Measurements from ENCODE around the gene STRA6. TPM values are rescaled to one million over a fixed set of nuclear protein-coding genes. Genes with fewer than 3 reads are reported as not detected.

Gene STRA6
- total and polyA plus RNA-seq, 2 donors (not counting 1 experiment from before 2014, with no cell fraction given), result not detected

- WGBS (ENCODE audit: insufficient coverage), result 72% methylated on average over 3 of the region's 5 CpGs
These were observed 9.8 kb downstream of the STRA6 start for GRCh38 chr15:74192751-74193150.

DNA sequence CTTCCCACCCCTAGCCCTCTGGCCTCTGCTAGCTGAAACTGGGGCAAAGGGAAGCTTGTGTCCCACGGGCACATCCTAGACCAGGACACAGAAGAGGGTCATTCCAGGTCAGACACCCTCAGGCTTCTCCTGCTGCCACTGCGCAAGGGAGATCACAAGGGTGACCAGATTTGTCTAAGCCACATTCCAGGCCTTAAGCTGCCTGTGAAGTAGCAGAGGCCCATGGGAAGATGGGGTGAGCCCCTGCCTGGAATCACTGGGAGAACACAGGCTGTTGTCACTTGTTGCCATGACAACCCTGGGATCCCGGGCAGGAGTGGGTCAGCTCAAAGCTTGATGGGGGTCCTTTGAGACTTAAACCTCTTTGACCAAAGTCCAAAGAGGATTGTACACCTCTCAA lies 10.8 kb downstream of the STRA6 start:
- ATAC-seq (ENCODE audit: low read depth) (no peak), DNase-seq (no peak)
- intact Hi-C loops (cut with micrococcal nuclease), result no loop called here
- no peak overlapping the region for H2AFZ ChIP-seq (ENCODE audit: insufficient read depth, low read depth, low read length, poor library complexity, severe bottlenecking)
- Mint-ChIP-seq H3K27ac (no peak overlapping the region), H3K4me1 (no peaks in the 10 kb centered on the region), H3K9me3 (ENCODE audit: insufficient read depth) (no peaks in the 10 kb centered on the region), H3K27me3 (peaks cover 4% of the 10 kb centered on the region), H3K4me3 (no peak overlapping the region)
- H3K9ac ChIP-seq (ENCODE audit: low read length), result no peak overlapping the region
- no peak overlapping the region for H3K4me2 ChIP-seq (replicated peaks; ENCODE audit: low read depth, low read length, poor library complexity, severe bottlenecking)
- no peaks in the 10 kb centered on the region for H4K20me1 ChIP-seq (ENCODE audit: control insufficient read depth, insufficient read depth, low read length, poor library complexity, severe bottlenecking)
- 81% methylated on average over 3 of the region's 3 CpGs for WGBS (ENCODE audit: insufficient coverage)
- no peak overlapping the region for H3K4me3 ChIP-seq (ENCODE audit: control extremely low read depth in 1 of 5, extremely low read depth in 1 of 5, insufficient read depth in 1 of 5, low read depth in 2 of 5, low read length in 4 of 5)
- H3K27me3 ChIP-seq (replicated peaks in 1 of 4; ENCODE audit: control extremely low read depth in 1 of 4, control insufficient read depth in 3 of 4, insufficient read depth in 4 of 4, low read length in 3 of 4), result peaks cover 0 to 5% (median 0%) of the 10 kb centered on the region in 4 experiments
- POLR2A ChIA-PET, result no interaction called here
- H3K27ac ChIP-seq (ENCODE audit: low read length in 2 of 2), result no peak overlapping the region
- H3K9me3 ChIP-seq (ENCODE audit: control extremely low read depth in 1 of 3, control insufficient read depth in 2 of 3, insufficient read depth in 1 of 3, low read length in 2 of 3), result no peaks in the 10 kb centered on the region
- TF ChIP-seq, protein P1, sequence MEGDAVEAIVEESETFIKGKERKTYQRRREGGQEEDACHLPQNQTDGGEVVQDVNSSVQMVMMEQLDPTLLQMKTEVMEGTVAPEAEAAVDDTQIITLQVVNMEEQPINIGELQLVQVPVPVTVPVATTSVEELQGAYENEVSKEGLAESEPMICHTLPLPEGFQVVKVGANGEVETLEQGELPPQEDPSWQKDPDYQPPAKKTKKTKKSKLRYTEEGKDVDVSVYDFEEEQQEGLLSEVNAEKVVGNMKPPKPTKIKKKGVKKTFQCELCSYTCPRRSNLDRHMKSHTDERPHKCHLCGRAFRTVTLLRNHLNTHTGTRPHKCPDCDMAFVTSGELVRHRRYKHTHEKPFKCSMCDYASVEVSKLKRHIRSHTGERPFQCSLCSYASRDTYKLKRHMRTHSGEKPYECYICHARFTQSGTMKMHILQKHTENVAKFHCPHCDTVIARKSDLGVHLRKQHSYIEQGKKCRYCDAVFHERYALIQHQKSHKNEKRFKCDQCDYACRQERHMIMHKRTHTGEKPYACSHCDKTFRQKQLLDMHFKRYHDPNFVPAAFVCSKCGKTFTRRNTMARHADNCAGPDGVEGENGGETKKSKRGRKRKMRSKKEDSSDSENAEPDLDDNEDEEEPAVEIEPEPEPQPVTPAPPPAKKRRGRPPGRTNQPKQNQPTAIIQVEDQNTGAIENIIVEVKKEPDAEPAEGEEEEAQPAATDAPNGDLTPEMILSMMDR (IDR thresholded peaks at IDR 0.05), result no peak
- no peak for TF ChIP-seq EZH2 (IDR thresholded peaks at IDR 0.05; ENCODE audit: borderline replicate concordance, insufficient read depth, low read depth, low read length, poor library complexity, severe bottlenecking)
- no peaks in the 10 kb centered on the region for H3K4me1 ChIP-seq (ENCODE audit: control insufficient read depth in 2 of 2, insufficient read depth in 2 of 2, low read length in 2 of 2)
- H3K36me3 ChIP-seq (replicated peaks in 1 of 2; ENCODE audit: control extremely low read depth in 1 of 2, control insufficient read depth in 1 of 2, extremely low read depth in 1 of 2, insufficient read depth in 2 of 2, low read length in 1 of 2), result no peaks in the 10 kb centered on the region
- CTCF ChIA-PET, result interaction anchor here (0.6 to 0.9 kb wide), 2 partner anchors 8 to 93 kb away, joined by 3 read pairs; no protein-coding TSS in a partner anchor
- H3K79me2 ChIP-seq (ENCODE audit: control insufficient read depth, insufficient read depth, low read length), result no peaks in the 10 kb centered on the region

More at GRCh38 chr15:74192751-74193150, 9.8 kb downstream of the STRA6 start:
- Histone ChIP-seq H3K36me3 (replicated peaks in 1 of 2; ENCODE audit: control extremely low read depth in 1 of 2, control insufficient read depth in 1 of 2, extremely low read depth in 1 of 2, insufficient read depth in 2 of 2, low read length in 1 of 2) (no peaks in the 10 kb centered on the region), H3K4me2 (replicated peaks; ENCODE audit: low read depth, low read length, poor library complexity, severe bottlenecking) (no peak overlapping the region), H3K4me3 (ENCODE audit: control extremely low read depth in 1 of 5, extremely low read depth in 1 of 5, insufficient read depth in 1 of 5, low read depth in 2 of 5, low read length in 4 of 5) (no peak overlapping the region), H3K79me2 (ENCODE audit: control insufficient read depth, insufficient read depth, low read length) (no peaks in the 10 kb centered on the region), H3K9ac (ENCODE audit: low read length) (no peak overlapping the region), H3K4me1 (ENCODE audit: control insufficient read depth in 2 of 2, insufficient read depth in 2 of 2, low read length in 2 of 2) (no peaks in the 10 kb centered on the region), H3K27me3 (replicated peaks in 1 of 4; ENCODE audit: control extremely low read depth in 1 of 4, control insufficient read depth in 3 of 4, insufficient read depth in 4 of 4, low read length in 3 of 4) (peaks cover 0 to 5% (median 0%) of the 10 kb centered on the region in 4 experiments), H3K27ac (ENCODE audit: low read length in 2 of 2) (no peak overlapping the region), H3K9me3 (ENCODE audit: control extremely low read depth in 1 of 3, control insufficient read depth in 2 of 3, insufficient read depth in 1 of 3, low read length in 2 of 3) (no peaks in the 10 kb centered on the region), H2AFZ (ENCODE audit: insufficient read depth, low read depth, low read length, poor library complexity, severe bottlenecking) (no peak overlapping the region), H4K20me1 (ENCODE audit: control insufficient read depth, insufficient read depth, low read length, poor library complexity, severe bottlenecking) (no peaks in the 10 kb centered on the region)
- peaks cover 4% of the 10 kb centered on the region for H3K27me3 Mint-ChIP-seq
- H3K4me1 Mint-ChIP-seq, result no peaks in the 10 kb centered on the region
- DNase-seq, result no peak
- no peak overlapping the region for H3K27ac Mint-ChIP-seq
- TF ChIP-seq EZH2 (IDR thresholded peaks at IDR 0.05; ENCODE audit: borderline replicate concordance, insufficient read depth, low read depth, low read length, poor library complexity, severe bottlenecking), result no peak
- TF ChIP-seq, protein P1 (IDR thresholded peaks at IDR 0.05), result no peak
- intact Hi-C loops (cut with micrococcal nuclease), result no loop called here
- ChIA-PET CTCF (no interaction called here), POLR2A (no interaction called here)
- no peak for ATAC-seq (ENCODE audit: low read depth)
- H3K9me3 Mint-ChIP-seq (ENCODE audit: insufficient read depth), result no peaks in the 10 kb centered on the region
- no peak overlapping the region for H3K4me3 Mint-ChIP-seq
